NCI-H2227 (cell line): ENCODE results near the gene CFAP126.
"Not testable (repeated sequence)": the region's sequence is repeated elsewhere in the genome, so short reads cannot be mapped to it uniquely, and the experiment has no call there.

Source experiments
- DNase-seq: peaks from one replicate; lab custom pipeline; 2025; ENCODE audit not compliant: unreplicated experiment; lab: John Stamatoyannopoulos, UW

Gene CFAP126

GRCh38 chr1:161382214-161383019 lies 14.7 kb upstream of the CFAP126 start:
- DNase-seq = peak; percentile 61

GRCh38 chr1:161381707-161382106 lies 14.0 kb upstream of the CFAP126 start:
- DNase-seq = no peak

- no peak for DNase-seq
Observed at GRCh38 chr1:161379071-161379470, 11.4 kb upstream of the CFAP126 start.

GRCh38 chr1:161378014-161378413 lies 10.3 kb upstream of the CFAP126 start:
- no peak for DNase-seq

- peak; percentile 5 for DNase-seq
Observed at GRCh38 chr1:161374373-161374772, 6.7 kb upstream of the CFAP126 start.

- DNase-seq = no peak
Observed at GRCh38 chr1:161373442-161373841, 5.8 kb upstream of the CFAP126 start.

- no peak for DNase-seq
Observed at GRCh38 chr1:161365207-161365606, 2.5 kb downstream of the CFAP126 start.

- no peak for DNase-seq
Observed at GRCh38 chr1:161364332-161364731, 3.3 kb downstream of the CFAP126 start.

- DNase-seq = no peak
Observed at GRCh38 chr1:161359291-161359690, 8.4 kb downstream of the CFAP126 start.

GRCh38 chr1:161357073-161357472 lies 10.6 kb downstream of the CFAP126 start:
- DNase-seq = no peak

- DNase-seq = no peak
Observed at GRCh38 chr1:161351482-161351881, 16.2 kb downstream of the CFAP126 start.

- DNase-seq = no peak
Observed at GRCh38 chr1:161350671-161351070, 17.0 kb downstream of the CFAP126 start.

GRCh38 chr1:161342821-161343220 lies 24.9 kb downstream of the CFAP126 start:
- no peak for DNase-seq

GRCh38 chr1:161342177-161342576 lies 25.5 kb downstream of the CFAP126 start:
- no peak for DNase-seq

- no peak for DNase-seq
Observed at GRCh38 chr1:161335796-161336195, 31.9 kb downstream of the CFAP126 start.

- no peak for DNase-seq
Observed at GRCh38 chr1:161333166-161333565, 34.5 kb downstream of the CFAP126 start.

GRCh38 chr1:161330346-161330745 lies 37.3 kb downstream of the CFAP126 start:
- no peak for DNase-seq

- DNase-seq = no peak
Observed at GRCh38 chr1:161324020-161324419, 43.7 kb downstream of the CFAP126 start.

GRCh38 chr1:161315841-161316674 lies 51.6 kb downstream of the CFAP126 start:
- not testable (repeated sequence) for DNase-seq
